Measurements from ENCODE around the gene CCDC188. TPM values are rescaled to one million over a fixed set of nuclear protein-coding genes. Genes with fewer than 3 reads are reported as not detected.

Gene CCDC188
- total RNA-seq, 1 donor from 2014 or later = not detected

DNA sequence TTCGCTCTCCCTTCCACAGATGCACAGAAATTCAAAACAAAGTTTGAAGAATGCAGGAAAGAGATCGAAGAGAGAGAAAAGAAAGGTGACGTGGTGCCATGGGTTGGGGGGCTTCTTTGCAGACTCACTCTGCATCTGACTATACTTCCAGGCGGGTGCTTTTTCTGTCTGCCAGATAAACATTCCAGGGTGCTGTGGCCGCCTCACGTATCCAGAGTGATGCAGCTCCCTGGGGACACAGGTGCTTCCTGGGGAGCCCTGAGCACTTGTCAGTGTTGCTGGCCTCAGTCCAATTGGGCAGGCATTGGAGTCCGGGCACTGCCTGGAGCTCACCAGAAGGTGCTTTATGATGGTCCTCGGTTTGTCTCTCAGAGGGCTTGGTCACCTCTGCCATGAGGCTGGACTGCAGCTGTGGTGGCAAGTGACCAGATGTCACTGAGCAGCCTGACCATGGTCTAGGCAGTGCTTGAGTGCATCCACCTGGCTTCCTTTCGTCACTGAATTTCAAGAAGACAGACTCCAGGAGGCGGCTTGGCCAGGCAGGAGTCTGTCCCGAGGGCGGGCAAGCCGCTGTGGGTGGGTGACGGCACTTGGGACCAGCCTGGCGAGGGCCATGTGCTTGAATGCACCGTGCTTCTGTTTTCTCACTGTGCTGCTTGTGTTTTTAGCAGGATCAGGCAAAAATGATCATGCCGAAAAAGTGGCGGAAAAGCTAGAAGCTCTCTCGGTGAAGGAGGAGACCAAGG, 24.4 kb downstream of the CCDC188 start:
- DNase-seq (ENCODE audit: low read depth) (no peak), FAIRE-seq (no peak)
- no peak overlapping the region for H2AFZ ChIP-seq (ENCODE audit: low read depth, low read length)
- no peak overlapping the region for H3K4me2 ChIP-seq (ENCODE audit: low read length)
- Mint-ChIP-seq H3K27ac (ENCODE audit: unreplicated experiment) (no peak overlapping the region), H3K27me3 (ENCODE audit: low read depth, unreplicated experiment) (no peaks in the 10 kb centered on the region), H3K4me1 (ENCODE audit: low read depth, unreplicated experiment) (no peaks in the 10 kb centered on the region), H3K36me3 (ENCODE audit: low read depth, unreplicated experiment) (peaks cover 8% of the 10 kb centered on the region), H3K4me3 (ENCODE audit: unreplicated experiment) (no peak overlapping the region), H3K9me3 (ENCODE audit: unreplicated experiment) (no peaks in the 10 kb centered on the region)
- H4K20me1 ChIP-seq (ENCODE audit: insufficient read depth, low read length) = peaks cover 39% of the 10 kb centered on the region
- no peak for TF ChIP-seq EZH2 (IDR thresholded peaks at IDR 0.05; ENCODE audit: insufficient read depth, low read length)
- TF ChIP-seq, protein P1, sequence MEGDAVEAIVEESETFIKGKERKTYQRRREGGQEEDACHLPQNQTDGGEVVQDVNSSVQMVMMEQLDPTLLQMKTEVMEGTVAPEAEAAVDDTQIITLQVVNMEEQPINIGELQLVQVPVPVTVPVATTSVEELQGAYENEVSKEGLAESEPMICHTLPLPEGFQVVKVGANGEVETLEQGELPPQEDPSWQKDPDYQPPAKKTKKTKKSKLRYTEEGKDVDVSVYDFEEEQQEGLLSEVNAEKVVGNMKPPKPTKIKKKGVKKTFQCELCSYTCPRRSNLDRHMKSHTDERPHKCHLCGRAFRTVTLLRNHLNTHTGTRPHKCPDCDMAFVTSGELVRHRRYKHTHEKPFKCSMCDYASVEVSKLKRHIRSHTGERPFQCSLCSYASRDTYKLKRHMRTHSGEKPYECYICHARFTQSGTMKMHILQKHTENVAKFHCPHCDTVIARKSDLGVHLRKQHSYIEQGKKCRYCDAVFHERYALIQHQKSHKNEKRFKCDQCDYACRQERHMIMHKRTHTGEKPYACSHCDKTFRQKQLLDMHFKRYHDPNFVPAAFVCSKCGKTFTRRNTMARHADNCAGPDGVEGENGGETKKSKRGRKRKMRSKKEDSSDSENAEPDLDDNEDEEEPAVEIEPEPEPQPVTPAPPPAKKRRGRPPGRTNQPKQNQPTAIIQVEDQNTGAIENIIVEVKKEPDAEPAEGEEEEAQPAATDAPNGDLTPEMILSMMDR (IDR thresholded peaks at IDR 0.05; ENCODE audit: insufficient read depth, low read depth, low read length) = no peak
- peaks cover 29% of the 10 kb centered on the region for H3K79me2 ChIP-seq (ENCODE audit: insufficient read depth, low read length)
- H3K4me3 ChIP-seq (ENCODE audit: insufficient read depth, low read depth, low read length) = no peak overlapping the region
- H3K9ac ChIP-seq (ENCODE audit: low read length) = no peak overlapping the region
- H3K4me1 ChIP-seq (ENCODE audit: insufficient read depth, low read length) = no peaks in the 10 kb centered on the region
- no peak overlapping the region for H3K27ac ChIP-seq (ENCODE audit: low read depth, low read length)
- no peaks in the 10 kb centered on the region for H3K27me3 ChIP-seq (ENCODE audit: insufficient read depth, low read length)
- no peaks in the 10 kb centered on the region for H3K9me3 ChIP-seq (ENCODE audit: insufficient read depth, low read depth, low read length)
- H3K36me3 ChIP-seq (ENCODE audit: insufficient read depth, low read length) = peaks cover 10% of the 10 kb centered on the region

DNA sequence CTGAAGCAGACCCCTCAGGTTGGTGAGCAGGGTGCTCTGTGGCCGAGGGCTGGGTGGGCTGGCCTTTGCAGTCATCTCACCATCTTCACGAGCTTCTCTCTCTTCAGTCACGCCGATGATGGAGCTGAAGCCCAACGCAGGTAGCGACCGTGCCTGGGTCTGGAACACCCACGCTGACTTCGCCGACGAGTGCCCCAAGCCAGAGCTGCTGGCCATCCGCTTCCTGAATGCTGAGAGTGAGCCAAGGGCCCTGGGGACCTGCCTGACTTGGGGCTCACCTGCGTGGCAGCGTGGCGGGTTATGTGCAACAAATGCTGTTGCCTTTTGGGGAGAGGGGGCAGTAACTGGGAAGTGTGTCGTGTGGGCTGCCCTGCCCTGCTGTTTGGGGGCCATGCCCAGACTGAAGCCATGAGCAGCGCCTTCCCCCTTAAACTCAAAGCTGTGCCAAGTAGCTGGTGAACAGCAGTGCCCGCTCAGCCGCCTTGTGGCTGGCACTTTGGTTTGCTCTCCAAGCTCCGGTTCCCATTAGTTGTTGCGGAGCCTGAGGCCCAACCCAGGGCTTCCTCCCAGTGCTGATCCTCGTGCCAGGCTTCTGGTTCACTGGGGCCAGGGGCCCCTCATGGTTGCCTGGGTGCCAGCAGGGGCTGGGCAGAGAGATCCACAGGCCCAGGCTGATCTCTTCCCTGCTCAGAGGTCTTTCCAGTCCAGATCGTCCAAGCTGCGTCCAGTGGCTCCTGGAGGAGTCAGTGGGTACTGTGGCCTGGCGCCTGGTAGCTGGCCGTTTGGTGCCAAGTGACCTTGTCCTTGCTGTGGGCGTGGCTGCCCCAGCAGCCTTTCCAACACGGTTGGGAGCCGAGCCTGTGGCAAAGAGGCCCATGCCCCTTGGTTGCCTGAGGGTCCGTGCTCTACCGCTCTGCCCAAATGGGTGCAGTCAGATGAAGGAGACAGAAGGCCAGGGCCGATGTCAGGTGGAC, 25.4 kb downstream of the CCDC188 start:
- Histone ChIP-seq H3K4me2 (ENCODE audit: low read length) (no peak overlapping the region), H3K27me3 (ENCODE audit: insufficient read depth, low read length) (no peaks in the 10 kb centered on the region), H3K9me3 (ENCODE audit: insufficient read depth, low read depth, low read length) (no peaks in the 10 kb centered on the region), H3K4me1 (ENCODE audit: insufficient read depth, low read length) (no peaks in the 10 kb centered on the region), H3K27ac (ENCODE audit: low read depth, low read length) (no peak overlapping the region), H2AFZ (ENCODE audit: low read depth, low read length) (no peak overlapping the region), H3K9ac (ENCODE audit: low read length) (no peak overlapping the region), H4K20me1 (ENCODE audit: insufficient read depth, low read length) (peaks cover 43% of the 10 kb centered on the region), H3K79me2 (ENCODE audit: insufficient read depth, low read length) (peaks cover 39% of the 10 kb centered on the region), H3K4me3 (ENCODE audit: insufficient read depth, low read depth, low read length) (no peak overlapping the region), H3K36me3 (ENCODE audit: insufficient read depth, low read length) (peaks cover 10% of the 10 kb centered on the region)
- Mint-ChIP-seq H3K36me3 (ENCODE audit: low read depth, unreplicated experiment) (peaks cover 8% of the 10 kb centered on the region), H3K4me1 (ENCODE audit: low read depth, unreplicated experiment) (no peaks in the 10 kb centered on the region), H3K4me3 (ENCODE audit: unreplicated experiment) (no peak overlapping the region), H3K27me3 (ENCODE audit: low read depth, unreplicated experiment) (no peaks in the 10 kb centered on the region), H3K27ac (ENCODE audit: unreplicated experiment) (no peak overlapping the region), H3K9me3 (ENCODE audit: unreplicated experiment) (no peaks in the 10 kb centered on the region)
- DNase-seq (ENCODE audit: low read depth) (no peak), FAIRE-seq (no peak)
- TF ChIP-seq EZH2 (IDR thresholded peaks at IDR 0.05; ENCODE audit: insufficient read depth, low read length) = no peak
- TF ChIP-seq, protein P1 (IDR thresholded peaks at IDR 0.05; ENCODE audit: insufficient read depth, low read depth, low read length) = no peak
